H1 (cell line): ENCODE data around the gene ZFYVE1. TPM values are rescaled to one million over a fixed set of nuclear protein-coding genes. Genes with fewer than 3 reads are reported as not detected.

Source experiments
- CTCF ChIA-PET: fragments of 300-600 bp; sonication (Branson Sonifier 250); formaldehyde crosslinking; loops from one replicate; lab custom pipeline; 2021; ENCODE audit not compliant: partially characterized antibody; lab: Charles Lee
- POLR2A ChIA-PET: fragments of 300-600 bp; sonication (Branson Sonifier 250); formaldehyde crosslinking; loops from one replicate; lab custom pipeline; 2021; ENCODE audit warnings: inconsistent platforms; ENCODE audit not compliant: partially characterized antibody; lab: Charles Lee
- DNase-seq, 2 experiments: peaks; one replicate each; pipeline versions ENCODE4 v3.0.0 to v3.0.0-alpha.2; 2010 to 2022; ENCODE audit warnings: low spot score in 2 of 2, low read depth in 1 of 2, mixed read lengths in 1 of 2
- FAIRE-seq: peaks from 2 replicates; lab custom pipeline; 2011; peaks lifted over from hg19 to GRCh38; lab: Jason Lieb, UNC
- H2AFZ ChIP-seq: 2 replicates; pipeline ENCODE4 v1.8.1; 2012; ENCODE audit warnings: low read length, inconsistent platforms
- H2AK5ac ChIP-seq: 2 replicates; pipeline ENCODE4 v1.6.1; 2013; ENCODE audit warnings: low read depth, low read length
- H2BK120ac ChIP-seq: replicated peaks from 2 replicates; pipeline ENCODE3; 2013; ENCODE audit warnings: low read depth, low read length, inconsistent platforms
- H2BK12ac ChIP-seq: 2 replicates; pipeline ENCODE4 v1.6.1; 2013; ENCODE audit warnings: low read depth, low read length
- H2BK15ac ChIP-seq: 2 replicates; pipeline ENCODE4 v1.6.1; 2013; ENCODE audit warnings: low read length
- H2BK20ac ChIP-seq: 2 replicates; pipeline ENCODE4 v1.6.1; 2013; ENCODE audit warnings: low read length
- H2BK5ac ChIP-seq: 2 replicates; pipeline ENCODE4 v1.6.1; 2013; ENCODE audit warnings: low read depth, low read length
- H3K14ac ChIP-seq: 2 replicates; pipeline ENCODE4 v1.6.1; 2013; ENCODE audit warnings: inconsistent platforms; ENCODE audit not compliant: insufficient read length
- H3K18ac ChIP-seq: 2 replicates; pipeline ENCODE4 v1.6.1; 2013; ENCODE audit warnings: low read length; ENCODE audit errors: extremely low read depth
- H3K23ac ChIP-seq: 2 replicates; pipeline ENCODE4 v1.6.1; 2013; ENCODE audit warnings: inconsistent platforms; ENCODE audit not compliant: insufficient read length
- H3K23me2 ChIP-seq: 2 replicates; pipeline ENCODE4 v1.6.1; 2013; ENCODE audit warnings: low read depth, low read length
- H3K27ac ChIP-seq: 2 replicates; pipeline ENCODE4 v1.6.1; 2011; ENCODE audit warnings: low read depth, low read length, inconsistent platforms
- H3K27me3 ChIP-seq, 4 experiments: replicated peaks in 1 of 4; 1 replicate in 1 of 4; 2 replicates in 3 of 4; pipeline versions ENCODE4 v1.6.1 to v1.8.1; 2011 to 2013; ENCODE audit warnings: low read length in 3 of 4, mild to moderate bottlenecking in 3 of 4, inconsistent platforms in 2 of 4, mixed read lengths in 2 of 4, moderate library complexity in 1 of 4; ENCODE audit not compliant: control insufficient read depth in 3 of 4, insufficient read depth in 3 of 4; ENCODE audit errors: extremely low read depth in 1 of 4
- H3K36me3 ChIP-seq, 4 experiments: 2 replicates each; pipeline versions ENCODE4 v1.6.1 to v1.8.1; 2011 to 2013; ENCODE audit warnings: mild to moderate bottlenecking in 4 of 4, low read length in 3 of 4, moderate library complexity in 2 of 4, control low read depth in 1 of 4, inconsistent platforms in 1 of 4; ENCODE audit not compliant: insufficient read depth in 4 of 4, control insufficient read depth in 2 of 4
- H3K4ac ChIP-seq: replicated peaks from 2 replicates; pipeline ENCODE3; 2013; ENCODE audit warnings: low read length, low read depth, mixed read lengths, inconsistent platforms; ENCODE audit not compliant: insufficient read length
- H3K4me1 ChIP-seq, 4 experiments: replicated peaks in 1 of 4; 1 replicate in 1 of 4; 2 replicates in 3 of 4; pipeline versions ENCODE4 v1.6.1 to v1.8.1; 2011 to 2013; ENCODE audit warnings: low read length in 3 of 4, inconsistent platforms in 2 of 4, mixed read lengths in 1 of 4; ENCODE audit not compliant: insufficient read depth in 4 of 4, control insufficient read depth in 3 of 4
- H3K4me2 ChIP-seq, 2 experiments: 2 replicates each; pipeline versions ENCODE4 v1.6.1 to v1.8.1; 2011 to 2013; ENCODE audit warnings: low read depth in 2 of 2, low read length in 2 of 2, control low read depth in 1 of 2, inconsistent platforms in 1 of 2, mild to moderate bottlenecking in 1 of 2; ENCODE audit not compliant: insufficient read depth in 1 of 2
- H3K4me3 ChIP-seq, 4 experiments: fragments of 200-600, 300-600 bp in 1 of 4; sonication (generic), shearing (Covaris generic), sonication (Bioruptor Twin) in 1 of 4; 2 replicates each; pipeline versions ENCODE4 v1.5.1 to v1.8.1; 2011 to 2016; ENCODE audit warnings: low read length in 4 of 4, low read depth in 3 of 4, control low read depth in 2 of 4, inconsistent platforms in 2 of 4, mild to moderate bottlenecking in 2 of 4, mixed read lengths in 1 of 4, moderate library complexity in 1 of 4; ENCODE audit not compliant: insufficient read depth in 2 of 4; ENCODE audit errors: extremely low read depth in 1 of 4
- H3K56ac ChIP-seq: replicated peaks from 2 replicates; pipeline ENCODE3; 2013; ENCODE audit warnings: low read depth, mild to moderate bottlenecking, mixed read lengths, low read length, inconsistent platforms; ENCODE audit not compliant: insufficient read length
- H3K79me1 ChIP-seq: 2 replicates; pipeline ENCODE4 v1.6.1; 2013; ENCODE audit warnings: low read depth, low read length, control low read depth
- H3K79me2 ChIP-seq, 2 experiments: 2 replicates each; pipeline versions ENCODE4 v1.6.1 to v1.8.1; 2012 to 2013; ENCODE audit warnings: low read length in 2 of 2, mild to moderate bottlenecking in 2 of 2, inconsistent platforms in 1 of 2; ENCODE audit not compliant: insufficient read depth in 2 of 2, control insufficient read depth in 1 of 2
- H3K9ac ChIP-seq, 4 experiments: replicated peaks in 1 of 4; 1 replicate in 1 of 4; 2 replicates in 3 of 4; pipeline versions ENCODE4 v1.6.1 to v1.8.1; 2011 to 2013; ENCODE audit warnings: low read depth in 3 of 4, low read length in 3 of 4, control low read depth in 2 of 4, mild to moderate bottlenecking in 2 of 4, moderate library complexity in 2 of 4, inconsistent platforms in 1 of 4; ENCODE audit errors: extremely low read depth in 1 of 4
- H3K9me3 ChIP-seq, 2 experiments: 2 replicates each; pipeline versions ENCODE4 v1.6.1 to v1.8.1; 2012 to 2013; ENCODE audit warnings: mild to moderate bottlenecking in 2 of 2, moderate library complexity in 2 of 2, control low read depth in 1 of 2, inconsistent platforms in 1 of 2, low read depth in 1 of 2, low read length in 1 of 2, mixed read lengths in 1 of 2; ENCODE audit not compliant: insufficient read depth in 2 of 2
- H4K20me1 ChIP-seq, 2 experiments: replicated peaks in 1 of 2; 2 replicates each; pipeline versions ENCODE3 to v1.8.1; 2011 to 2013; ENCODE audit warnings: inconsistent platforms in 2 of 2, low read length in 2 of 2, mild to moderate bottlenecking in 1 of 2; ENCODE audit not compliant: insufficient read depth in 2 of 2, control insufficient read depth in 1 of 2
- H4K5ac ChIP-seq: 2 replicates; pipeline ENCODE4 v1.6.1; 2013; ENCODE audit warnings: low read length, low read depth, mixed read lengths, inconsistent platforms; ENCODE audit not compliant: insufficient read length
- H4K8ac ChIP-seq: 2 replicates; pipeline ENCODE4 v1.8.0; 2013; ENCODE audit warnings: mild to moderate bottlenecking, moderate library complexity, low read length, inconsistent platforms; ENCODE audit not compliant: insufficient read depth; ENCODE audit errors: extremely low read depth
- H4K91ac ChIP-seq: replicated peaks from 2 replicates; pipeline ENCODE3; 2013; ENCODE audit warnings: low read length, mixed read lengths, inconsistent platforms; ENCODE audit not compliant: insufficient read length
- ASH2L ChIP-seq: fragments of 200-600, 300-600 bp; sonication (generic); IDR thresholded peaks from one replicate; pipeline ENCODE4 v1.7.1; 2017; ENCODE audit warnings: low read length
- BACH1 ChIP-seq: IDR thresholded peaks from 2 replicates; pipeline ENCODE4 v1.6.1; 2012; ENCODE audit warnings: low read length, improper control_type of control experiment
- BCL11A ChIP-seq, 2 experiments: IDR thresholded peaks; one replicate each; pipeline ENCODE4 v1.6.1; 2011; ENCODE audit warnings: low read depth in 2 of 2, low read length in 2 of 2, mild to moderate bottlenecking in 2 of 2
- CHD1 ChIP-seq: IDR thresholded peaks from 2 replicates; pipeline ENCODE4 v1.6.1; 2012; ENCODE audit warnings: low read depth, low read length, improper control_type of control experiment
- CREB1 ChIP-seq: IDR thresholded peaks from 2 replicates; pipeline ENCODE4 v1.6.1; 2012; ENCODE audit warnings: inconsistent platforms
- EP300 ChIP-seq, 2 experiments: IDR thresholded peaks; 1 replicate in 1 of 2; 2 replicates in 1 of 2; pipeline ENCODE4 v1.6.1; 2011 to 2012; ENCODE audit warnings: low read depth in 2 of 2, low read length in 2 of 2, mild to moderate bottlenecking in 2 of 2, borderline replicate concordance in 1 of 2, inconsistent platforms in 1 of 2, moderate library complexity in 1 of 2
- FOSL1 ChIP-seq: IDR thresholded peaks from 2 replicates; pipeline ENCODE4 v1.6.1; 2011; ENCODE audit warnings: mild to moderate bottlenecking, low read depth, low read length, moderate library complexity; ENCODE audit not compliant: insufficient read depth
- HDAC2 ChIP-seq, 2 experiments: fragments of 300-600 bp in 1 of 2; sonication (generic) in 1 of 2; IDR thresholded peaks; 2 replicates each; pipeline ENCODE4 v1.6.1; 2011 to 2012; ENCODE audit warnings: low read depth in 2 of 2, low read length in 2 of 2, mild to moderate bottlenecking in 2 of 2, moderate library complexity in 2 of 2, borderline replicate concordance in 1 of 2, inconsistent platforms in 1 of 2
- PHF8 ChIP-seq: fragments of 200-600 bp; sonication (generic); conservative IDR thresholded peaks from 2 replicates; pipeline ENCODE4 v1.7.1; 2012; ENCODE audit warnings: low read depth, mild to moderate bottlenecking, inconsistent platforms, low read length, moderate library complexity
- POLR2AphosphoS5 ChIP-seq: IDR thresholded peaks from 2 replicates; pipeline ENCODE4 v1.6.1; 2011; ENCODE audit warnings: low read depth, low read length
- POU5F1 ChIP-seq: IDR thresholded peaks from 2 replicates; pipeline ENCODE4 v1.6.1; 2011; ENCODE audit warnings: low read depth, mild to moderate bottlenecking, low read length, moderate library complexity
- ZNF274 ChIP-seq: IDR thresholded peaks from 2 replicates; pipeline ENCODE4 v1.7.0; 2012; ENCODE audit warnings: low read length, borderline replicate concordance; ENCODE audit errors: extremely low read depth
- polyA plus RNA-seq, 7 experiments: library from polyadenylated mRNA; depleted of rRNA in 3 of 7; stranded (reverse) in 5 of 7; unstranded in 2 of 7; fragments of >200 nt in 5 of 7; fragments of 200-250 nt in 2 of 7; gene quantifications; 1 replicate in 5 of 7; 2 replicates in 1 of 7; 4 replicates in 1 of 7; pipeline versions ENCODE4 v1.2.1 to v1.2.3, GENCODE V29; 2011 to 2013; ENCODE audit warnings: missing spikeins in 2 of 7, mixed read lengths in 2 of 7
- total RNA-seq: library from RNA; stranded (reverse); fragmentation: NEBNext Ultra II Directional; extraction: Animal tissue kit (Norgen Biotek cat#: 25700); gene quantifications from 2 replicates; pipeline ENCODE4 v1.2.1, GENCODE V29; 2021

Gene ZFYVE1
- total and polyA plus RNA-seq, 2 of the 8 experiments (the other 6 are each of a cell fraction or from before 2014, with no cell fraction given) = 9.8 to 12.5 TPM

- CTCF ChIA-PET = interaction anchor here (0.8 to 3.4 kb wide), 4 partner anchors 21 to 407 kb away, joined by 3 to 16 read pairs (median 8); no protein-coding TSS in a partner anchor
- H3K36me3 ChIP-seq = no peaks in the 10 kb centered on the region
- no peak overlapping the region for H3K18ac ChIP-seq
- no peak overlapping the region for H2AFZ ChIP-seq
- H3K4me1 ChIP-seq = peaks cover 0 to 2% (median 0%) of the 10 kb centered on the region in 4 experiments; a peak in 4 of 7 replicates
- no peaks in the 10 kb centered on the region for H4K20me1 ChIP-seq
- no peak overlapping the region for H2BK15ac ChIP-seq
- H3K4ac ChIP-seq = no peak overlapping the region
- peaks cover 5% of the 10 kb centered on the region; the same call in 1 of the 2 replicates for H3K23me2 ChIP-seq
- no peak overlapping the region for H3K4me3 ChIP-seq
- no peak for DNase-seq
- no peak overlapping the region for H3K27ac ChIP-seq
- H2AK5ac ChIP-seq = no peak overlapping the region
- H2BK12ac ChIP-seq = no peak overlapping the region
- H3K79me2 ChIP-seq = no peaks in the 10 kb centered on the region
- H3K27me3 ChIP-seq = peaks cover 0 to 10% (median 8%) of the 10 kb centered on the region in 4 experiments; a peak in 5 of 7 replicates
- no peak overlapping the region for H4K91ac ChIP-seq
- H3K23ac ChIP-seq = no peak overlapping the region
- no peak overlapping the region for H3K56ac ChIP-seq
- no peak overlapping the region for H3K14ac ChIP-seq
- TF ChIP-seq PHF8 (no peak), ASH2L (no peak), CREB1 (no peak), FOSL1 (no peak), BACH1 (no peak), EP300 (IDR thresholded peaks at IDR 0.05; ENCODE audit: borderline replicate concordance in 1 of 2, low read depth in 2 of 2, low read length in 2 of 2) (no peak), ZNF274 (no peak), BCL11A (IDR thresholded peaks at IDR 0.05; ENCODE audit: low read depth in 2 of 2, low read length in 2 of 2) (no peak), POU5F1 (no peak), POLR2AphosphoS5 (no peak), CHD1 (no peak), HDAC2 (IDR thresholded peaks at IDR 0.05; ENCODE audit: borderline replicate concordance in 1 of 2, low read depth in 2 of 2, low read length in 2 of 2) (no peak)
- no peak overlapping the region for H4K5ac ChIP-seq
- no peaks in the 10 kb centered on the region for H3K9me3 ChIP-seq
- POLR2A ChIA-PET = no interaction called here
- no peak for FAIRE-seq
- no peak overlapping the region for H2BK5ac ChIP-seq
- H3K9ac ChIP-seq = no peak overlapping the region
- no peaks in the 10 kb centered on the region for H3K79me1 ChIP-seq
- H2BK120ac ChIP-seq = no peak overlapping the region
- H3K4me2 ChIP-seq = no peak overlapping the region
- H2BK20ac ChIP-seq = no peak overlapping the region
- no peak overlapping the region for H4K8ac ChIP-seq
These were observed 105.5 kb downstream of the ZFYVE1 start for GRCh38 chr14:72921396-72921795.
